Hepatocyte (in vitro differentiated cells): ENCODE data around the gene RASA3.

Experiments
- CTCF ChIP-seq: fragments of 200-600 bp; sonication (generic); IDR thresholded peaks from 2 replicates; pipeline ENCODE4 v1.5.1; 2016; ENCODE audit warnings: antibody characterized with exemption, mild to moderate bottlenecking; ENCODE audit not compliant: poor library complexity
- EZH2 ChIP-seq: fragments of 200-600 bp; sonication (generic); IDR thresholded peaks from 2 replicates; pipeline ENCODE4 v1.6.1; 2016; ENCODE audit warnings: antibody characterized with exemption, mild to moderate bottlenecking, borderline replicate concordance
- EZH2phosphoT487 ChIP-seq: fragments of 200-600 bp; sonication (generic); IDR thresholded peaks from one replicate; pipeline ENCODE4 v1.6.1; 2018; ENCODE audit warnings: antibody characterized with exemption, mild to moderate bottlenecking, low read depth, moderate library complexity; ENCODE audit not compliant: unreplicated experiment, severe bottlenecking

- TF ChIP-seq EZH2 (no peak), CTCF (no peak), EZH2phosphoT487 (no peak)
Measured at GRCh38 chr13:114121496-114122126, 10.8 kb downstream of the RASA3 start.
